ENCODE data around the gene MRPL50.

- TF ChIP-seq CTCF (IDR thresholded peaks at IDR 0.05; ENCODE audit: insufficient read depth, low read length, poor library complexity, severe bottlenecking): no peak
- no peak for TF ChIP-seq EZH2phosphoT487 (conservative IDR thresholded peaks at IDR 0.05; ENCODE audit: low read length)
Observed at GRCh38 chr9:101421653-101422065, 23.2 kb upstream of the MRPL50 start.

All from SU-DHL-6 (cell line).